HG03565 (cell line): Measurements from ENCODE around the gene G6PC2.
"Not testable (repeated sequence)": the region's sequence is repeated elsewhere in the genome, so short reads cannot be mapped to it uniquely, and the experiment has no call there.

Experiments used
- ATAC-seq: cut with Tn5 transposase; IDR thresholded peaks from one replicate; pipeline ENCODE4 v1.9.1; 2021; ENCODE audit warnings: mild to moderate bottlenecking, moderate library complexity; ENCODE audit not compliant: unreplicated experiment

The G6PC2 gene

DNA sequence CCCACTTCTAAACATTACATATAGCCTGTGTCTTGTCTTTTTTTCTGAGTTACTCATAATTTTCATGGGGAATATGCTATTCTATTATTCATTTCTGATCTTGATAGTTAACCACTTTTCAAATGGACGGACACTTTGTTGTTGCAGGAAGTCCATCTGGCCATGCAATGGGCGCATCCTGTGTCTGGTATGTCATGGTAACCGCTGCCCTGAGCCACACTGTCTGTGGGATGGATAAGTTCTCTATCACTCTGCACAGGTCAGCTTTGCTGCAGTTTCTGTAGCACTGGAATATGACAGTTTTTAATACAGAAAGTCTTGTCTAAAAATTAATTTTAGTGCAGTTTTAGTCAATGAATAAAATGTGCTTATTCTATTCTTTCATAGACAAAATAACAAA is 3.3 kb downstream of the G6PC2 start:
- ATAC-seq = no peak

DNA sequence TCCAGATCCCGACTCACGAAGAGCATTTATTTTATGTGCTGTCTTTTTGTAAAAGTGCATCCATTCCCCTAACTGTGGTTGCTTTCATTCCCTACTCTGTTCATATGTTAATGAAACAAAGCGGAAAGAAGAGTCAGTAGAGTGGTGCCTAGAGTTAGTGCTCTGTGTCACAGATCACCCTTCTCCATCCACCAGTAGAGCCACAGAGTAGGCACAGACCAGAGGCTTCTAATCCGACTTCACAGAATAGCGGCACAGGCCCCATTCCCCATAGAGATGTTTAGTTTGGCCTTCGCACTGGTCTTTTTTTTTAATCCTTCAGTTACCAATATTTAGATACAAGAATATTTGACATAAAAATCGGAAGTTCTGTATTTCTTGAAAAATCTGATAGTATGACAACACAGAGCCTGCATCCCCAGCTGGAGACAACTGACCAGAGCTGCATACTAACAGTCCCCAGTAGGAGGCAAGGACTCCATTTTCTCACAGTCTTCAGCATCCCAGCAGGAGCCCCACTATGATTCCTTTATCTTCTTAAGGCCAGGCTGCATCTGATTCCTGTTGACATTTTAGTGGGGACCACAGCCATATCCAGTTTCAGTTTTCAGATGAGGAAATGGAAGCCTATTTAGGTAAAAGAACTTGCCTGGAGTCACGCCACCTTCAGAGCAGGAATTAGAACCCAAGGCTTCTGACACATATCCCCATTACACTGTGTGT is 7.0 kb downstream of the G6PC2 start:
- no peak for ATAC-seq

DNA sequence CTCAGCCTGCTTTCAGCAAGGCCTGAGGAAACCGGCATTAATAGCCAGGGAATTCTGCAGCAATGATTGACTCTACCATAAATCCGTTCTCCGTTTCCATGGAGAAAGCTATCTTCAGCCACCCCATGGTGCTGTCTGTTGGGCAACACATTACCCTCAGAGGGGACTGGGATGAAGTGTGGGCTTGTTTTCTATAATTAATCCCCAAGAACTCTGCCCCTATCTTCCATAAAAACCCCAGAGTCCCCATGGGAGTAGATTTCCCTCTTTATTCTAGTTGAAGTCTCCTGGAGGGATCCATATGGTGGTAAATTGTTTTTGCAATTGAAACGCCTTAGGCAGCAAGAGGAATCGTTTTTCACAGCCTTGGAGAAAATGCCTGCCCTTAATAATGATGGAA is 9.2 kb downstream of the G6PC2 start:
- no peak for ATAC-seq

DNA sequence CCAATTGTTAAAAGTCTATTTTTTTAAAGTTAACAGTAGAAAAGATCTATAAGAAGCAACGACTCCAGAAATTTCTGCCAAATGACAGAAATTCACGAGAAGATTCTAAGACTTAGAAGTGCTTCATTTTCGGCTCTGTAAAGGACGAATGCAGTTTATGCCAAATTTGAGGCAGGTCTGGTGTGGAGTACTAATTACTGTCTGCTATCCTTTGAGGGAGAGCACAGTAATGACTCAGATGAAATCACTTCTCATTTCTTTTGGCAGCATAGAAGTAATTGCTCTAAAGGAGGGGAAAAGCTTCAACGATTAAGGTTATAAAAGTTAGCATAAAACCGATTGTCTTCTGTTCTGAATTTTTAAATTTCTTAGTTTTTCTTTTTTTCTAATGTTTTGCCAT is 11.4 kb downstream of the G6PC2 start:
- ATAC-seq = no peak

DNA sequence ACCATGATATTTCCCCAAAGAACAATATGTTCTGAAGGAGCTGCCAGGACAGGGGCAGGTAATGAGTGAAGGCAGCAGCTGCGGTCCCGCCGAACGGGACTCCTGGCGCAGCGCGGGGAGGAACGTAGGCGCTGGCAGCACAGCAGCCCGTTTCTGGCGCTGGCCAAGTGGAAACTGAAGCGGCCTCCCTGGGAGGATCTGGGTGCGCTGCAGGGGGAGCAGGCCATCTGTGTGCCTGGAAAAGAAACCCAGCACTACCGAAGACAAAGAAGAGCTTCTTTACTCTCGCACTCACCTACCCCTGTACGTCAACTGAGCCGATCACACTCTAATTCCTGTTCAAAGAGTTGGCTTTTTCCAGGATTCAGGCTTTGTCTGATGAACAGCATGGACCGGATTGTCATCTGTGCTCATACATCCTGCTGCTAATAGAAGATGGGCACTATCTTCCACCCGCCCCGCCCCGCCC is 11.8 kb downstream of the G6PC2 start:
- no peak for ATAC-seq

DNA sequence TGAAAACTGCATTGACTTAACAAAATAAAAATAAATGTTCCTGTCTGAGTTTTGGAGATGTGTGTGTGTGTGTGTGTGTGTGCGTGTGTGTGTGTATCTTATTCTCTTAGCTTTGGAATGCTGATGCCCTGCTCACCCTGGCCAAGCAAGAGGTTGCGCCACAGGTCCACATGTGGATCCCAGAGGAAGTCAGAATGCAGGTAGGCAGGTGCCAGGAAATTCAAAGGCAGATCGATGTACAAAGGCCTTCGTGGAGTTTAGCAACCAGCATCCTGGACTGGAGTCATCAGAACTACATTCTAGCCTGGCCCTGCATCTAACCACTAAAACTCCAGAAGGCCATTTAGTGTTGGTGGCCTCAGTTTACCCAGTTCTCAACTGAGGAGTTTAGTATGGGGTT is 12.4 kb downstream of the G6PC2 start:
- ATAC-seq = no peak

DNA sequence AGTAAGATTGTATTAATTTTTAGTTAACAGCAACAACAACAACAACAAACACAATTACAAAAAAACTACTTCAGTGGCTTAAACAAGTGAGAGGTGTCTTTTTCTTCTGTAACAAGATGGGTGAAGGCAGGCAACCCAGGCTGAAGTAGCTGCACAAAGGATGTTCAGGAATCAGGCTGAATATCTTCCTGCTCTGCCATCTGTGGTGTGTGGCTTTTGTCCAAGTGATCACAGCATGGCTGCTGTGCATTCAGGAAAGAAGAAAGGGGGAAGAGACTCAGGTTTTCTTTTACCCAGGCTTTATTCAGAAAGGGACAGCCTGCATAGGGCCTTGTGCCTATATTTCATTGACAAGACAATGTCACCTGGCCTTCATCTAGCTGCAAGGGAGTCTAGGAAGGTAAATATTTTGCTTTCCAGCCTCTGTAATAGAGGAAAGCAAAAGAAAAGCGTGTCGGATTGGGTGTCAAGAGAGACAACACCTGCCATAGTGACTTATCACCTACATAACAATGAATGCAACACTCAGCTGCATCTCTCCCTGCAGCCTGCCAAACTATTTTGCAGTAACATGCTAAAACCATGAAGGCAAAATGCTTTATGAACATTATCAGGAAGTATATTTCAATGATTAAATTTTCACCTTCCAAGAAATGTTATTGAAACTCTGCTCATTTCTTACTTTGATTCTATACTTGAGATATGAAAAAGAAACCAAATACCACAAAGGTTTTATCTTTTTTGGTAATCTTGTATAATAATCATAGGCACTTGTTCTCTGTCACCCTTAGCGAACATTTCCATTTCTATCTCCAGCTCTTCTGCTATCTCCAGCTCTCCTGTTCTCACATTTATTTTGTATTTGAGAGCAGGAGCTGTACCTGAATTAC is 14.6 kb downstream of the G6PC2 start:
- ATAC-seq = no peak

DNA sequence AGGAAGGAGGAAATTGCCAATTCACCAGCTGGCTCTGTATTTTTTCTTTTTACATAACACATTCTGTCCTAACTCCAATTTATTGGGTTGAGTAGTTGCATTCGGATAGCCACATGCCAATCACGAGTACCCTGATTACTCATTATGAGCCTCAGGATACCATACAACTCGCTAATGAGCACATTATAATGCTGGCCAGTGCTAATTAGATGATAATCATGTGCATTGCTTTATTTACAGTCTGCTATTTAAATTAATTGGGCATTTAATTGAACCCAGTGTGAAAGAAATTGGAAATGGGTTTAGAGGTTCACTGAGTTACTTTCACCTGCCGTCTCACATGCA is 15.2 kb downstream of the G6PC2 start:
- ATAC-seq = no peak

DNA sequence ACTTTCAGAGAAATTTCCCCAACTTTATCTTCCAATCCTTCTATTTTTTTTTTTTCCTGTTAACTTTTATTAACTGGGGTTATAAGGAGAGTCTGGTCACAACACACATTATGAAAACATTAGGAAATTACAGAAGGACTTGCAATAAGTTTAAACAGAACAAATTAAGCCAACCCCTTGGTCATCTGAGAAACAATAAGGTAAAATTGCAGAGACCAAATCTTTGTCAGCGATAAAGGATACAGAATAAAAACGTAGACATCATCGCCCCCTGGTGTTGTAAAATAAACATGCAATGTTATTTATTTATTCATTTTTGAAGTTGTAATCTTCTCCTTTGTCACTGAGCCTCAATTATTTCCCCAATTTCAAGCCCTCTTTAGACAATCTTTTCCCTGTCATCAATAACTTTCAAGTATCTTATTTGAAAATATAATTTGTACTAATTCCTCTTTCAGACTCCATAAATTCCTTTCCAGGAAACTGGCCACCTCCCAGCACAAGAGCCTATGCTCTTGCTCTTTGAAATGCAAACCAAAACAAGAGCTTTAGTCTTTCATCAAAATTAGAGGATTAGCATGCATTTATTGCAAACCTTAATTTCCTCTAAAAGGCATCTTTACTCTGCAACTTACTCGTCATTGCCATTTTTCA is 19.5 kb downstream of the G6PC2 start:
- ATAC-seq = no peak

DNA sequence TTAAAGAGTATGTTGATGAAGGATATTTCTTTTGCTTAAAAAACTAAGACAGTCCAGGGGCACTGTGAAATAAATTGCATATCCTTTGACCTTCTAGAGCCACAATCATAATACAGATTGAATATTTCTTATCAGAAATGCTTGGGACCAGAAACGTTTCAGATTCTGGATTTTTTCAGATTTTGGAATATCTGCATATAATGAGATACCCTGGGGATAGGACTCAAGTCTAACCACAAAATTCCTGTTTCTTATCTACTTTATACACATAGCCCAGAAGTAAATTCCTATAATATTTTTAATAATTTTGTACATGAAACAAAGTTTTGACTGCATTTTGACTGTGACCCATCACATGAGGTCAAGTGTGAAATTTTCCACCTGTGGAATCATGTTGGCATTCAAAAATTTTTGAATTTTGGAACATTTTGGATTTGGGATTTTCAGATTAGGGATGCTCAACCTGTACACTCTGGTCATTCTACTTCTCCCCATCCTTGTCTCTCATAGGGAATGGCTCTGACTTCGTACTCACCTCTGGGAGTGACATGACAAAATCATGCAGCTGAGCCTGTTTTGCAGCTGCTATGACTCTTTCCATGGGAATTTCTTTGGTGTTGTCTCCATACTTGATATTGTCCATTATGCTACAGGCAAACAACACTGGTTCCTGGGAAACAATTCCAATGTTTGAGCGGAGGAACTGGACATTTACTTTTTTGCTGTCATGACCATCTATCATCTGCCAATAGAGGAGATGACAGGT is 25.7 kb downstream of the G6PC2 start:
- no peak for ATAC-seq

DNA sequence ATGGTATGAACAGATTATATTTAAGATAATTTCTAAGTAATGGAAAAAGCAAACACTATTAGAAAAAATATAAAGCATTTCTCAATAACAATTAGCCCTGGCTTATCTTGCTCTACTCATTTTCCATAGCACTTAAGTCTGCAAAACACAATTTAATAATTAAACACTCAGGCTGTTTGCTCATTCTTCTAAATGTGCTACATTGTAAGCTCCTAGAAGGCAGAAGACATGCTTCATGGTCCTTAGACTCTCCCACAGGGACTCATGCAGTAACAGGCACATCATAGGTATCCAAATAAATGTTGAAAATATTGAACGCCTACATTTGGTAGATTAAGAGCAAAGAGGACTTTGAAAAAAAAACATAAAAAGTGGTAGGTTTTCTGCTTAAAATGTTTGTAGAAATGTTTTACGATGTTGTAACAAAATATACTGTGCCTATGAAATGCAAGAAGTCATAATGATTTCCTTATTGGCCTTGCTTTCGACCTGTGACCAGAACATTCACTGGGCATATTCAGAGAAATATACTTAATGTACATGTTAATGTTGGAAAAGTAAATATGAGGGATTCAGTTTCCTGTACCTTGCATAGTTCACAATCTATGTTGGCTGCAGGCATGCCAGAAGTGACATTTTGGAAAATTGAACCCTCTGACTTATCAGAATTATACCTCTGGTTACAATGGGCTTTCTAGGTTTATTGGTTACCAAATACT is 27.2 kb downstream of the G6PC2 start:
- ATAC-seq = no peak

DNA sequence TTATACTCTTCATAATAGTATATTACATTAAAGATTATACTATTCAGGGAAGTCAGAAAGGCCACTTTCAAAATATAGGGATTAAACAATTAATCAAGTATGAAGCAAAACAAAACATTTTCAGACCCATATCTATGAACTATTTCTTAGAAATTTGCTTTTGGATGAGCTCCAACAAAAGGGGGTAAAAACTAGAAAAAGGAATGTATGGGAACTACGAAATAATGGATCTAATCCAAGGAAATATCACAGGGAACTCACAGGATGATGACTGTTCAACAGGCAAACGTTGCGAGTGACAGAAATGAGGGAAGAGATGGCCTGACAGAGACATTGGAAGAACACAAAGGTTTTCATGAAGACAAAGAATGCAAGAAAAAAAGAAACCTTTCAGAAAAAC is 27.9 kb downstream of the G6PC2 start:
- ATAC-seq = no peak

DNA sequence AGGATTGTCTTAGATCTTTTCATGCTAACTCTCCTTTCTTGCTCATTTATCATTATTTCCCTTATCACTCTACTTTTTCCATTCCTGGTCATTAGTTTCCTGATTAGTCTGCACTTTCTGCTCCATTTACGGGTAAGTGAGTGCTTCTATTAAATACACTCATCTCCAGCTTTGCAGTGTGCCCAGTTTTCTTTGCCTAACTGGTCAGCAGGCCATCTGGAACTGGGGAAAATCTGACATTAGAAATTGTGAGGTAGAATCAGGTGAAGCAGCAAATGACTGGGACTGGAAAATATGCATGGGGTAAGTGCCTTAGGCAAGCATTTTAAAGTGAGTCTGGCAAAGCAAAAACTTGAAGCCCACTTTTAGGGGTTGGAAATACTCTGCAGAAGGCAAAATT is 29.2 kb downstream of the G6PC2 start:
- no peak for ATAC-seq

DNA sequence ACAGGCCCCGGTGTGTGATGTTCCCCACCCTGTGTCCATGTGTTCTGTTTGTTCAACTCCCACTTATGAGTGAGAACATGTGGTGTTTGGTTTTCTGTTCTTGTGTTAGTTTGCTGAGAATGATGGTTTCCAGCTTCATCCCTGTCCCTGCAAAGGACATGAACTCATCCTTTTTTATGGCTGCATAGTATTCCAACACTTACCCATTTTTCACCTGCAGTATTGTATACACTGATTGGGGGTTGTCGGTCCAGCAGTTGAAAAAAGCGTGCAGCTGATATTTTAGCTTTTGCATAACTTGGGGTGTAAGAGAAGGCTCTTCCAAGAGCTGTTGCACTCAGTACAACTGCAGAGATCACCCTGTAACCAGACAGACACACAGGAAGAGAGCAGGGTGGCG is 31.1 kb downstream of the G6PC2 start:
- ATAC-seq = not testable (repeated sequence)

DNA sequence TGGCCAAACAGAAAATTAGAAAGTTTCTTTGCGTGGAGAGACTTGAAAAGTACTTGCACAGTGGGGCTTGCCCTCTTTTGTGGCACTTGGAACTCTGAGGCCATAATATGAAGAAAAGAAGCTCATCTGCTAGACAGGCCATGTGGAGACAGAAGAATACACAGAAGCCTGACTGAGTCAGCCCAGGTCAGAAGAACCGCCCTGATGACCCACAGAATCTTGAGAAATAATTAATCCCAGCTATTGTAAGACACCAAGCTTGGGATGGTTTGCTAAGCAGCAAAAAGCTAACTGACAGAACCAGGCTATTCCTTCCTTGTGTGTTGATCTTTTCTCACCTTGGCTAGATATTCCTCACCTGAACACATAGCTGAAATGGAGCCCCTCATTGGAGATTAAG is 33.7 kb downstream of the G6PC2 start:
- no peak for ATAC-seq

DNA sequence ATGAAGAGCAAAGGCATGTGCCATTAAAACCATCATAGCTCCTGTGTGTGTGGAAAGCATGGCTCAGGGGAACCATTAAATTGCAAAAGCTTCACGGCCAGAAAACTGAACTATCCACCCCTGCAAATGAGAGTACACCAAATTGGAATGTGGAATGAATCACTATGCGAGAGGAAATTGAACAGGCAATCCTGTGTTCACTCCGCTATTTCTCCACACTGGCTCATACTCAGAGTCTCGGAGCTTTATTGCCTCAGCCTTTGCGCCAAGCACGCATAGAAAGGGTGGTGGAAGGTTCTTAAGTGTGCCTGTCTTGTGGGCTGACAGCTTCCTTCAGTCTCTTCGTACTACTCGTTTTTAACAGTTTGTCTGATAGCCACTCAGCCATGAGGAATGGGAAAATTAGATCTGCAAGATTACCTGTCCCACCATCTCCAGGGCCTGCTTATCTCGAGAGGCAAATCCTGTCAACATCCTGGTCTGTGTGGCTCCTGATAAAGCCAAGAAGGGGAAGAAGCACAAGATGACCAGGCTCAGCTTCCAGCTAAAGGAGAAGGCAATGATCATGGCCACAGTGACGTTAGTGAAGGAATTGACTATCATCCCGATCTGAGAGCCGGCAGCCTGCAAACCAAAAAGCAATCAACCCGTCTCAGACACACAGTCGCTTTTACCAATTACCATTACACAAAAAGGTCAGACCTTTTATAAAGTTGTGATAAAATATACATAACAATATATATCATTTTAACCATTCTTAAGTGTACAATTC is 34.9 kb downstream of the G6PC2 start:
- no peak for ATAC-seq

DNA sequence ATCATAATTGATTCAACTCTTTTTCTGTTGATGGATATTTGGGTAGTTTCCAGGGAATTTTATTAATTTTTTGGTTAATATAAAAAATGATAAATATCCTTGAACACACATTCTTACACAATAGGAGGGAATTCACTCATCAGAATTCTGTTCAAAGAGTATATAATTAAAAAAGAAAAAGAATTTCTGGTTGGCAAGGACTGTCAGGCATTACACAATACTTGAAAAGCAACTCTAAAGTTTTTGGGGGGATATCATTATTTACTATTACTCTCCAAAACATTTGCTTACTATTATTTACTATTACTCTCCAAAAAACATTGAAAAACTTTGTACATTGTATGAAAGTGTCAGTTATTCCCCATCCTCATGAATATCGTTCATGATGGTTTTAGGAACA is 38.0 kb downstream of the G6PC2 start:
- no peak for ATAC-seq

DNA sequence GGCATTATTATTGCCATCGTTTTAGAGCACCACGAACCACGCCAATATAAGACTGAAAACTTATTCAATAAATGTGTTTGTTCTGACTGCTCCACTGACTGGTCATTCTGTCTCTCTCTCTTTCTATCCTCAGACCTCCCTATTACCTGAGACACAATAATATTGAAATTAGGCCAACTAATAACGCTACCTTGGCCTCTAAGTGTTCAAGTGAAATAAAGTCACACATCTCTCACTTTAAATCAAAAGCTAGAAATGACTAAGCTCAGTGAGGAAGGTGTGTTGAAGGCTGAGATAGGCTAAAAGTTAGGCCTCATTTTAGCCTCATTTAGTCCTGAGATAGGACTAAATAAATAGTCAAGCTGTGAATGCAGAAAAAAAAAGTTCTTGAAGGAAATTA is 38.8 kb downstream of the G6PC2 start:
- ATAC-seq = peak; percentile 83

DNA sequence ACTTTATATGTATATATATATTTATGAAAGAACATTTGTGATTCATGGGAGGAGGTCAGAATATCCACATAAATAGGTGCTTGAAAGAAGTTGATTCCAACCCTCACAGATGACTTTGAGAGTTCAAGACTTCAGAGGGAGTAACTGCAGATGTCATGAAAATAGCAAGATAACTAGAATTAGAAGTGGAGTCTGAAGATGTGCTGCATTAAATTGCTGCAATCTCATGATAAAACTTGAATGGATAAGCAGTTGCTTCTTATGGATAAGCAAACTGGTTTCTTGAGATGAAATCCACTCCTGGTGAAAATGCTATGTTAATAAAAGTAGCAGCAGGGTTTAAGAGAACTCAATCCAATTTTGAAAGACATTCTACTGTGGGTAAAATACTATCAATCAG is 40.2 kb downstream of the G6PC2 start:
- no peak for ATAC-seq

DNA sequence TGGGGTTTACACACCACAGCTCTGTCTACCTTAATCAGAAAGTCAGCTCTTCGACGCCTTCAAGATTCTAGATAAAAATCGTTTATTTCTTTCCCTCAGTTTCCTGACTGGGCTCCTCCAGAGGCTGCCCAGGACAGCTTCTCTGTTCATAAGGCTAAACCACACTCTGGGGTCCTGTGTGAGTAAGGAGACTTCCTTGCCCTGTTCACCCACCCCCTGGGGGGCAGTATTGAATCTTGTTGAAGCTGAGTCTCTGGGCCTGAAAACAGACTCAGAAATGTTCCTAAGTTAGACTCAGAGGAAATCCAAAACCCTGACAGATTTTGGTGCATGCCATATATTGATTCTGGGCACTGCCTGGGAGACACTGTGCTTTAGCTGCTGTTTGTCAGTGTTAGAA is 43.0 kb downstream of the G6PC2 start:
- ATAC-seq = no peak
